Measurements from ENCODE around the gene MPZL2.

The MPZL2 gene

GRCh38 chr11:118215262-118215661 lies 48.8 kb downstream of the MPZL2 start:
- H3K4me3 ChIP-seq (replicated peaks; ENCODE audit: low read depth, low read length), result no peak overlapping the region
- TF ChIP-seq CTCF (IDR thresholded peaks at IDR 0.05; ENCODE audit: insufficient read depth, low read length, poor library complexity, severe bottlenecking), result no peak

GRCh38 chr11:118214210-118214914 lies 49.7 kb downstream of the MPZL2 start:
- no peak for DNase-seq (ENCODE audit: extremely low read depth, insufficient read length)
- H3K27me3 ChIP-seq (replicated peaks; ENCODE audit: control insufficient read depth, insufficient read depth, low read length), result no peaks in the 10 kb centered on the region; the same call in 1 of the 2 replicates
- no peak for TF ChIP-seq CTCF (IDR thresholded peaks at IDR 0.05; ENCODE audit: insufficient read depth, low read length, poor library complexity, severe bottlenecking)
- H3K36me3 ChIP-seq (ENCODE audit: control insufficient read depth, insufficient read depth, low read length), result no peaks in the 10 kb centered on the region
- no peak overlapping the region for H3K4me3 ChIP-seq (replicated peaks; ENCODE audit: low read depth, low read length)

More at GRCh38 chr11:118215262-118215661, 48.8 kb downstream of the MPZL2 start:
- no peak for DNase-seq (ENCODE audit: extremely low read depth, insufficient read length)
- no peaks in the 10 kb centered on the region; the same call in 1 of the 2 replicates for H3K27me3 ChIP-seq (replicated peaks; ENCODE audit: control insufficient read depth, insufficient read depth, low read length)
- no peaks in the 10 kb centered on the region for H3K36me3 ChIP-seq (ENCODE audit: control insufficient read depth, insufficient read depth, low read length)

- Histone ChIP-seq H3K27me3 (replicated peaks; ENCODE audit: control insufficient read depth, insufficient read depth, low read length) (no peaks in the 10 kb centered on the region; the same call in 1 of the 2 replicates), H3K4me3 (replicated peaks; ENCODE audit: low read depth, low read length) (no peak overlapping the region), H3K36me3 (ENCODE audit: control insufficient read depth, insufficient read depth, low read length) (no peaks in the 10 kb centered on the region)
- TF ChIP-seq CTCF (IDR thresholded peaks at IDR 0.05; ENCODE audit: insufficient read depth, low read length, poor library complexity, severe bottlenecking), result no peak
- no peak for DNase-seq (ENCODE audit: extremely low read depth, insufficient read length)
Observed at GRCh38 chr11:118213781-118214180, 50.3 kb downstream of the MPZL2 start.

GRCh38 chr11:118213201-118213600 lies 50.9 kb downstream of the MPZL2 start:
- Histone ChIP-seq H3K36me3 (ENCODE audit: control insufficient read depth, insufficient read depth, low read length) (no peaks in the 10 kb centered on the region), H3K27me3 (replicated peaks; ENCODE audit: control insufficient read depth, insufficient read depth, low read length) (no peaks in the 10 kb centered on the region; the same call in 1 of the 2 replicates), H3K4me3 (replicated peaks; ENCODE audit: low read depth, low read length) (no peak overlapping the region)
- DNase-seq (ENCODE audit: extremely low read depth, insufficient read length), result no peak
- TF ChIP-seq CTCF (IDR thresholded peaks at IDR 0.05; ENCODE audit: insufficient read depth, low read length, poor library complexity, severe bottlenecking), result no peak

- no peaks in the 10 kb centered on the region; the same call in 1 of the 2 replicates for H3K27me3 ChIP-seq (replicated peaks; ENCODE audit: control insufficient read depth, insufficient read depth, low read length)
- H3K4me3 ChIP-seq (replicated peaks; ENCODE audit: low read depth, low read length), result no peak overlapping the region
- DNase-seq (ENCODE audit: extremely low read depth, insufficient read length), result no peak
- no peak for TF ChIP-seq CTCF (IDR thresholded peaks at IDR 0.05; ENCODE audit: insufficient read depth, low read length, poor library complexity, severe bottlenecking)
- no peaks in the 10 kb centered on the region for H3K36me3 ChIP-seq (ENCODE audit: control insufficient read depth, insufficient read depth, low read length)
Observed at GRCh38 chr11:118212781-118213191, 51.3 kb downstream of the MPZL2 start.

Data from GM06990 (cell line).